HG03442 (cell line): ENCODE measurements around the gene FOXP1.

Source experiments
- ATAC-seq: cut with Tn5 transposase; IDR thresholded peaks from one replicate; pipeline ENCODE4 v1.9.1; 2021; ENCODE audit warnings: mild to moderate bottlenecking, moderate library complexity; ENCODE audit not compliant: unreplicated experiment

FOXP1 gene

GRCh38 chr3:71095511-71096291 is 487.8 kb downstream of the FOXP1 start:
- no peak for ATAC-seq

DNA sequence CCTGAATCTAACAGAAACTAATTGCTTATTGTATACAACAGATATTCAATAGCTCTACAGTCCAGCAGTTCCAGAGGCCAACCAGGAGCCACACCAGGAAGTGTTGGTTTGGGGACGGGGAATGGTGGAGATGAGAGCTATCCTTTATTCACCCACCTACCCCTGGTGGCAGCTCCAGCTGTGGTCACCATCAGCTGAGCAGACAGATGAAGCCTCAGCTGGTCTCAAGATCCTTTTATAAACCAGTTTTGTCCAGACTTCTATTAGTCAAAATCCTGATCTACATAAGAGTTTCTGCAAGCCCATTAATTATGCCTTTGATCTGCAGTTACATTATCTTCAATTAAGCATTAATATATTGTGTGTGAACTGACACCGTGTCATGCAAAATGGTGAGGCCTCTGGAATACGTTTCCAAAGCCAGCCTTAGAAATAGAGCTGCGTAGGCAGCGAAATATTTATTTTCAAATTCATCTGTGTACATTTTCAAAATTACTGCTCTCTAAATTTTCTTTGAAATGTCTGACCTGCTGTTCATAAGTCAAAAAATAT is 488.8 kb downstream of the FOXP1 start:
- no peak for ATAC-seq

DNA sequence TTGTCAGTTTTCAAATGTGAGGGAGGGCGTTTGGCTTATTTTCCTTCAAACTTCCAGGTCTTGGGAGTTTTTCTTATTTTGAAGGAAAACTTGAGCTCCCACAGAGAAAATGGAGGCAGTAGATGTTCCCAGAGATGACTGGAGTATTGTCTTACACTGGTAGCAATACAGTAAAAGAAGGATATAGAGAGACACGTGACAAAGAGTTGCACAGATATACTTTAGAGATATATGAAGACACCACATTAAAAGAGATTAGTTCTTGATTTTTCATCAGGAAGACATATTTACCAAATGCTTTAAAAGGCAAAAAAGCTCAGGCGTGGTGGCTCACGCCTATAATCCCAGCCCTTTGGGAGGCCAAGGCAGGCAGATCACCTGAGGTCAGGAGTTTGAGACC is 490.9 kb downstream of the FOXP1 start:
- ATAC-seq, result no peak

DNA sequence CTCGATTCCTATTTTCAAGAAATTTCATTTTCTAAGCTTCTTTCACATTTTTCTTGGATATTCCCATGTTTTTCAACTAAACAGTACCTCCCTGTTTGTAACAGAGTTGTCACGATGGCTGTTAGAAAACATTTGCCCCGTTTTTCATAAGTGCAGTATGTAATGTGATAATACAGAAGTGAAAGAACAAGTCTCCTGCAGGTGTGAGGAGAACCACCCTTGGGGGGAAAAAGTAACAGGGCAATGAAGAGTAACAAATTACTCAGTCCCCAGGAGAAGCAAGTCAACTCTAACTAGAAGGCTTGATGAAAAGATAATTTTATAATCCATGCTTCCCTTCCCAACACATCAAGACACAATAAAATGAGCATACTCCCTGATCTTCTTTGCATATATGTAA is 493.3 kb downstream of the FOXP1 start:
- ATAC-seq, result no peak

GRCh38 chr3:71089271-71089847 is 494.2 kb downstream of the FOXP1 start:
- ATAC-seq, result no peak

- ATAC-seq, result no peak
These were observed 494.8 kb downstream of the FOXP1 start for GRCh38 chr3:71088742-71089141.

DNA sequence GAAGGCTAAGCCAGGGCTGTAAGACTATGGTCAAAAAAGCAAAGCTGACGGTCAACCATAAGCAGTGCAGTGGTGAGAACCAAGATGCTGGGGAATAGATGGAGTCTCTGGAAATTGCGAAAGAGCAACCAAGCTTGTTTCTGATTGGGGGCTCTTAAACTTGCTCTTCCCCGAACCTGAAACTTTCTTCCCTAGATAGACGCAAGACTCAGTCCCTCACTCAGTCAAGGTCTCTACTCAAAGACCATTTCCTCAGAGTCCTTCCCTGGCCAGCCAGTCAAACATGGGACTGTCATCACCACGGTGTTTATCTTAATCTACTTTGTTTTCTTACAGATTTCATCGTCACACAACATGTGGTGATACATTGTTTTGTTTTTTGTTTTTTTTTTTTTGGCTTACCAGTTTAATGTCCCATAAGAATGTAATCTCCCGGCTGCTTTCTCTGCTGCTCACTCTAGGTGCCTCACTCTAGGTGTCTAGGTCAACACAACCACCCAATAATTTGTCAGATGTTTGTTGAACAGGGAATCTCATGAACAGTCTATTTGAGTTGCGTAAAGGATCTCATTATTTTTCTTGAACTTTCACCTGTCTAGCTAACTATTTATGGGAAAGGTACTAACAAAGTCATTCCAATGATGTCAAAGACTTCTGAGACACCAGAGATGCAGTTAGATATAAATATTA is 495.4 kb downstream of the FOXP1 start:
- no peak for ATAC-seq

DNA sequence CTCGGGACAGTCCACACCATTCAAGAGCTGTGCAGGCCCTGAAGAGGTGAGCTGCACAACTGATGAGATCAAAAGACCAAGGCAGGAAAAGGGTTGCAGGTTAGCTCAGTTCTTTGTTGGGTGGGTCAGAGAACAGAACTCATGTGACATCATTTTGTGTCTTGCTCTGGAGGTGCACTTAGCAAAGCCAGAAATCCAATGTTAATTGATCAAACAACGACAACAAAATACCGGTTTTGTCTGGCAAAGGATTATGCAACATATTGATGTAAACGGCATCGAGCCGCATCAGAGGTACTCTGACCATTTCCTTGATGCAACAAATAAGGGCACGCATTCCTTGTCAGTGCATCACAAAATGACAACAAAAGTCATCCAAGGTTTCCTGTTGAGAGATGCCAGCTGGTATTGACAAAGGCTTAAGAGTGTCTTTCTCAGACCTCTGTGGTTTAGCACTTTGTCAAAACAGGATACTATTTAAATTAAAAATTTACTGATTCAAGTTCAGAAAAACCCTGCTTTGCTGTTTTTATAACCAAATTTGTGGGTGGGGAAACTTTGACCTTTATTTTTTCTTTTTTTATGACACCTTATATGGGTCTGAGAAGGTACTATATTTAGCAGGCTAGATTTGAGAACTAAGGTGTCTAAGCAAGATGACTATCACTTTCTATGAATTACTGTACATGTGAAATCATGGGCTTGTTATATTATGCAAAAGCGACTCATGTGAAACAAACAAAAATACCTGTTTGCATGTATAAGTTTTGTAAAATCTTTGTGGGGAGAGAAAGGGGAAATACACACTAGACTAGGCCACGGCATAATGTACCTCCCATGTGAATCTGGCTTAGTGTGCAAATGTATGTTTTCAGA is 496.1 kb downstream of the FOXP1 start:
- ATAC-seq, result peak; percentile 93

- no peak for ATAC-seq
These were observed 496.8 kb downstream of the FOXP1 start for GRCh38 chr3:71086777-71087142.

DNA sequence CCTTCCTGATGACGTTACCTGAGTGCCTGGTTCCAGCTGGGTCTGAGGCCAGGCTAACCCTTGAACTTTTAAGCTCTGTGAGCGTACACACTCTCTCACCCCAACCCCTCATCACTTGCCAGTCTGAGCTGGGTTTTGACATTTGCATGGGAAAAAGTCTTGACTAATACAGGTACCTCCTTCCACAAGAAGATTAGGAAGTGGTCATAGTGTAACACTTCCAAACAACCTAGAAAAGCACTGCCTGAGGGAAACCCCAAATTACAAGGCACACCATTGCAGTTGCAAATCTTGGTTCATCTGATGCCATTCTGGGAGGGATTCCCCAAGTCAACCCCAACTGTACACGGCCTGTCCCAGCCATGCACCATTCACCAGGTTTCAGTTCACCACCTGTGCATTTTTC is 499.8 kb downstream of the FOXP1 start:
- no peak for ATAC-seq

- ATAC-seq, result no peak
These were observed 500.7 kb downstream of the FOXP1 start for GRCh38 chr3:71082833-71083232.

GRCh38 chr3:71080517-71081083 is 502.9 kb downstream of the FOXP1 start:
- no peak for ATAC-seq

GRCh38 chr3:71078723-71079525 is 504.6 kb downstream of the FOXP1 start:
- ATAC-seq, result no peak

- no peak for ATAC-seq
These were observed 505.3 kb downstream of the FOXP1 start for GRCh38 chr3:71078199-71078598.

- no peak for ATAC-seq
These were observed 506.5 kb downstream of the FOXP1 start for GRCh38 chr3:71077070-71077469.

DNA sequence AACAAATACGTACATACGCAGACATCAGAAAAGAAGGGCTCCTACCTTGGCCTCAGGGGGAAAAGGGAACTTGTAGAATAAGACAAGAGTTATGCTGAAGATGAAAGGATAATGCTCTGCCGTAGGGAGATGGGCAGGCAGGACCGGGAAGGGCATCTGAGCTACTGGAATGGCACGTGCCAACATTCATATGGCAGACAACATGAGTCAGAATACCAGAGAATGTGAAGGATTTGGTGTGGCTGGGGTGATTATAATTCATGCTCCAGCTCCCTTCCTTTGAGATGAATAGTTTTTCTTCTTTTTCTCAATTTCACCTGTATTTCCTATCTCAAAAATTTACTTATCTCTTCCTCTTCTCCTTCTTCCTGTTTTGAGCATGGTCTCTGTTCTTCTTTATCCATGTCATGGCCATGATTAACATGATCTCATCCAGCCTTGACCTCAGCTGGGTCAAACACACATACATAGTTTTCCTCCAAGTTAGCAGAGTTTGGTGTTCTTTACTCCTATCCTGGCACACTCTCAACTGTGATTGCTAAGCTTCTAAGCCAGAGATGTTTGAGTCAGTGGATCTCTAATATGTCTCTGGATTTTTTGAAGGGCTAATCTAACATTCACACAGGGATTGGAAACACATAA is 507.0 kb downstream of the FOXP1 start:
- ATAC-seq, result no peak

DNA sequence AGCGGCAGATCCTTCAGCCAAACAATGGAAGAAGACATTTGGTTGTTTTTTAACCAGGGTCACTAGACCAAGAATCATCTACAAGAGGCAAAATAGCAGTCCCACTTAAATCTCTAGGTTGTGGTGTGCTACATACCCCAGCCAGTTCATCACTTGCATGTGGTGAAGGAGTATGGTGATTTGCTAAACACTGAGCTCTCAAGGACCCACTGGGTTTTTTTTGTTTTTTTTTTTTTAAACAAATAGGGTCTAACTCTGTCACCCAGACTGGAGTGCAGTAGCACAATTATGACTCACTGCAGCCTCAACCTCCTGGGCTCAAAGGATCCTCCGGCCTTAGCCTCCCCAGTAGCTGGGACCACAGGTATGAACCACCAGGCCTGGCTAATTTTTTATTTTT is 508.0 kb downstream of the FOXP1 start:
- ATAC-seq, result no peak

DNA sequence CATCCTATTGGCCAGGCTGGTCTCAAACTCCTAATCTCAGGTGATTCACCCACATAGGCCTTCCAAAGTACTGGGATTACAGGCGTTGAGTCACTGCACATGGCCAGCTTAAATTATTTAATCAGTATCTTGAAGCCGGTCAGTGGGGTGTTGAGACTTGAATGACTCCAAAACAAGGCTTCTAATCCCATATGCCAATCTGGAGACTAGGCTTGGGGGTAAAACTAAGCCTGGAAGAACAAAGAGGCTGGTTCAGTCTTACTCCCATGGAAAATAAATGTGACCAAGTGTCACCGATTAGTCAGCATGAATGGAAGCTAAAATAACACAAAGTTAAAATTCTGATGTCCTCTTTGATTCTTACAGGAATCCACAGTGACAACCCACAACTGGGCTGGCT is 509.1 kb downstream of the FOXP1 start:
- ATAC-seq, result no peak

GRCh38 chr3:71072986-71073385 is 510.5 kb downstream of the FOXP1 start:
- ATAC-seq, result no peak
